Putamen (tissue), 1 donor: ENCODE measurements around the gene DRC1.

Experiments used
- DNase-seq: peaks from one replicate; pipeline ENCODE4 v3.0.0-alpha.2; 2016; ENCODE audit warnings: low spot score

Gene DRC1

GRCh38 chr2:26399771-26400376 lies 1.8 kb upstream of the DRC1 start:
- no peak for DNase-seq

- no peak for DNase-seq
Measured at GRCh38 chr2:26400723-26401122, 997 bp upstream of the DRC1 start.

GRCh38 chr2:26407526-26407925 lies 5.8 kb downstream of the DRC1 start:
- DNase-seq = no peak

GRCh38 chr2:26409785-26410184 lies 8.1 kb downstream of the DRC1 start:
- no peak for DNase-seq

- DNase-seq = no peak
Measured at GRCh38 chr2:26410764-26411243, 9.1 kb downstream of the DRC1 start.

GRCh38 chr2:26411419-26411818 lies 9.7 kb downstream of the DRC1 start:
- DNase-seq = no peak

GRCh38 chr2:26412091-26412673 lies 10.5 kb downstream of the DRC1 start:
- DNase-seq = no peak

- no peak for DNase-seq
Measured at GRCh38 chr2:26414311-26414710, 12.6 kb downstream of the DRC1 start.

- DNase-seq = no peak
Measured at GRCh38 chr2:26421961-26422360, 20.2 kb downstream of the DRC1 start.

GRCh38 chr2:26422947-26423629 lies 21.4 kb downstream of the DRC1 start:
- DNase-seq = no peak

GRCh38 chr2:26423750-26424149 lies 22.0 kb downstream of the DRC1 start:
- DNase-seq = no peak

GRCh38 chr2:26424221-26424620 lies 22.5 kb downstream of the DRC1 start:
- no peak for DNase-seq

GRCh38 chr2:26428846-26429245 lies 27.1 kb downstream of the DRC1 start:
- no peak for DNase-seq

- no peak for DNase-seq
Measured at GRCh38 chr2:26429779-26430578, 28.3 kb downstream of the DRC1 start.

- DNase-seq = no peak
Measured at GRCh38 chr2:26430826-26431225, 29.1 kb downstream of the DRC1 start.

GRCh38 chr2:26432363-26432762 lies 30.6 kb downstream of the DRC1 start:
- no peak for DNase-seq

- no peak for DNase-seq
Measured at GRCh38 chr2:26432859-26433258, 31.1 kb downstream of the DRC1 start.

GRCh38 chr2:26435106-26435505 lies 33.4 kb downstream of the DRC1 start:
- no peak for DNase-seq

- DNase-seq = no peak
Measured at GRCh38 chr2:26438526-26438925, 36.8 kb downstream of the DRC1 start.

- no peak for DNase-seq
Measured at GRCh38 chr2:26438926-26439325, 37.2 kb downstream of the DRC1 start.

GRCh38 chr2:26442301-26442700 lies 40.6 kb downstream of the DRC1 start:
- DNase-seq = no peak

- DNase-seq = no peak
Measured at GRCh38 chr2:26442707-26443106, 41.0 kb downstream of the DRC1 start.

- DNase-seq = no peak
Measured at GRCh38 chr2:26444236-26444635, 42.5 kb downstream of the DRC1 start.
